ENCODE measurements around the gene RIN3. TPM values are rescaled to one million over a fixed set of nuclear protein-coding genes. Genes with fewer than 3 reads are reported as not detected.

Gene RIN3
- total and polyA plus RNA-seq, 10 of the 15 experiments (the other 5 are each of a cell fraction or from before 2014, with no cell fraction given), result 0.91 to 23.3 (median 6.3) TPM

GRCh38 chr14:92513204-92513965, at the start of gene RIN3 (continued):
- TF ChIP-seq USF2 (IDR thresholded peaks at IDR 0.05; ENCODE audit: borderline replicate concordance, low read depth, low read length) (no peak), ZNF384 (IDR thresholded peaks at IDR 0.05; ENCODE audit: borderline replicate concordance, low read depth, low read length) (no peak), YY1 (IDR thresholded peaks at IDR 0.05; ENCODE audit: low read depth, low read length) (0 out of 2 replicates have a peak, but pooled peaks have one; percentile 8), TCF7 (IDR thresholded peaks at IDR 0.05; ENCODE audit: borderline replicate concordance) (no peak), NFYA (IDR thresholded peaks at IDR 0.05; ENCODE audit: borderline replicate concordance, low read depth, low read length) (no peak), IRF5 (IDR thresholded peaks at IDR 0.05; ENCODE audit: borderline replicate concordance) (no peak), HDGF (IDR thresholded peaks at IDR 0.05) (0 out of 2 replicates have a peak, but pooled peaks have one; percentile 29), E2F4 (IDR thresholded peaks at IDR 0.05; ENCODE audit: low read depth, low read length) (no peak), ZSCAN29 (IDR thresholded peaks at IDR 0.05) (no peak), BCL11A (IDR thresholded peaks at IDR 0.05; ENCODE audit: low read depth, low read length) (no peak), SIN3A (IDR thresholded peaks at IDR 0.05; ENCODE audit: low read depth, low read length) (no peak; the same call in 1 of the 2 replicates), EP300 (IDR thresholded peaks at IDR 0.05; ENCODE audit: borderline replicate concordance in 1 of 2, control insufficient read depth in 1 of 2, low read depth in 2 of 2, low read length in 2 of 2) (no peak), YBX1 (IDR thresholded peaks at IDR 0.05) (no peak), ASH2L (IDR thresholded peaks at IDR 0.05; ENCODE audit: borderline replicate concordance, low read depth) (no peak), ZBTB11 (CRISPR knock-in tag; IDR thresholded peaks at IDR 0.05) (no peak)
- TF ChIP-seq, protein P1, sequence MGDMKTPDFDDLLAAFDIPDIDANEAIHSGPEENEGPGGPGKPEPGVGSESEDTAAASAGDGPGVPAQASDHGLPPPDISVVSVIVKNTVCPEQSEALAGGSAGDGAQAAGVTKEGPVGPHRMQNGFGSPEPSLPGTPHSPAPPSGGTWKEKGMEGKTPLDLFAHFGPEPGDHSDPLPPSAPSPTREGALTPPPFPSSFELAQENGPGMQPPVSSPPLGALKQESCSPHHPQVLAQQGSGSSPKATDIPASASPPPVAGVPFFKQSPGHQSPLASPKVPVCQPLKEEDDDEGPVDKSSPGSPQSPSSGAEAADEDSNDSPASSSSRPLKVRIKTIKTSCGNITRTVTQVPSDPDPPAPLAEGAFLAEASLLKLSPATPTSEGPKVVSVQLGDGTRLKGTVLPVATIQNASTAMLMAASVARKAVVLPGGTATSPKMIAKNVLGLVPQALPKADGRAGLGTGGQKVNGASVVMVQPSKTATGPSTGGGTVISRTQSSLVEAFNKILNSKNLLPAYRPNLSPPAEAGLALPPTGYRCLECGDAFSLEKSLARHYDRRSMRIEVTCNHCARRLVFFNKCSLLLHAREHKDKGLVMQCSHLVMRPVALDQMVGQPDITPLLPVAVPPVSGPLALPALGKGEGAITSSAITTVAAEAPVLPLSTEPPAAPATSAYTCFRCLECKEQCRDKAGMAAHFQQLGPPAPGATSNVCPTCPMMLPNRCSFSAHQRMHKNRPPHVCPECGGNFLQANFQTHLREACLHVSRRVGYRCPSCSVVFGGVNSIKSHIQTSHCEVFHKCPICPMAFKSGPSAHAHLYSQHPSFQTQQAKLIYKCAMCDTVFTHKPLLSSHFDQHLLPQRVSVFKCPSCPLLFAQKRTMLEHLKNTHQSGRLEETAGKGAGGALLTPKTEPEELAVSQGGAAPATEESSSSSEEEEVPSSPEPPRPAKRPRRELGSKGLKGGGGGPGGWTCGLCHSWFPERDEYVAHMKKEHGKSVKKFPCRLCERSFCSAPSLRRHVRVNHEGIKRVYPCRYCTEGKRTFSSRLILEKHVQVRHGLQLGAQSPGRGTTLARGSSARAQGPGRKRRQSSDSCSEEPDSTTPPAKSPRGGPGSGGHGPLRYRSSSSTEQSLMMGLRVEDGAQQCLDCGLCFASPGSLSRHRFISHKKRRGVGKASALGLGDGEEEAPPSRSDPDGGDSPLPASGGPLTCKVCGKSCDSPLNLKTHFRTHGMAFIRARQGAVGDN (IDR thresholded peaks at IDR 0.05), result peak; percentile 71
- TF ChIP-seq, protein P2, sequence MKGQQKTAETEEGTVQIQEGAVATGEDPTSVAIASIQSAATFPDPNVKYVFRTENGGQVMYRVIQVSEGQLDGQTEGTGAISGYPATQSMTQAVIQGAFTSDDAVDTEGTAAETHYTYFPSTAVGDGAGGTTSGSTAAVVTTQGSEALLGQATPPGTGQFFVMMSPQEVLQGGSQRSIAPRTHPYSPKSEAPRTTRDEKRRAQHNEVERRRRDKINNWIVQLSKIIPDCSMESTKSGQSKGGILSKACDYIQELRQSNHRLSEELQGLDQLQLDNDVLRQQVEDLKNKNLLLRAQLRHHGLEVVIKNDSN (IDR thresholded peaks at IDR 0.05; ENCODE audit: borderline replicate concordance, extremely low read length, insufficient read depth, low read depth, low read length), result no peak
